Stimulated activated CD8-positive, alpha-beta memory T cell treated with anti-CD3 and anti-CD28 coated beads, Interleukin-15, amount 100 ng/mL, for 48 hours (primary cell): Measurements from ENCODE around the gene ZNF423.

Experiments
- DNase-seq, 2 donors: peaks; one replicate each; pipeline ENCODE4 v3.0.0-alpha.2; 2020; ENCODE audit warnings: low read depth in 2 of 2

Gene ZNF423

GRCh38 chr16:49558451-49558850, 297.5 kb downstream of the ZNF423 start:
- DNase-seq = no peak

DNA sequence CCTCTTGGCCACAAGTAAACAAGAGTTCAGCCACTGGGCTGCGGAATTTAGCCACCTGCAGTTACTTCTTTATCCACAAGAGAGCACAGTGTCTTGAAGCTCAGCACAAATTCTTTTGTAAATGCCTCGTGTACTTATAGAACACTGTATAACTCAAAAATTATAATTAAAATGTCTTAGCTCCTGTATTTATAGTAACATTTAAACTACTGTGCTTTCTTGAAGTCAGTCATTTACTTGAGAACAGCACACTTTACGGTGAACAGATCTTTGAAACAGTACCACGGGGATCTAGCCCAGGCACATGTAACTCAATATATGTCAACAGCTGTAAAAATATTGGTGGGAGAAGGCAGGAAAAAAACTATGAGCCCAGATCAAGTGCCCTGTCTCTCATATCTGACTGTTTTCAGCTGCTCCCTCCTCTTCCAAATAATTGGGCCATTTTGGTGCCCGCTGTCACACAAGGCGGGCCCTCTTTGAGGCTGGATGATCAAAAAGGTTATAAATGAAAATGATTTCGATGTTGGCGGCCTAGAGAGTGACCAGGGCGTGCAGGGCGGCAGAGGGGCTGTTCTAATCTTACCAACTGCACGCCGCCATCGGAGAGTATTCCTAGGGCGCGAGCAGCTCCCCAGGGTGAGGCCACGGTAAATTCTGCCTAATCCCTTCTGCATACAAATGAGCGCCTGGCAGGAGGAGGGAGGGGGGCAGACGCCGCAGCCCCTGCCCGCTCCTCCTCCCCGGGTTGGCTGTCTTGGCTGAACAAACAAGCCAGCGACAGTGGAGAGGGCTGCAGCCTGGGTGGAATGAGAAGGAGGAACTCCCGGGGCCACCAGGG, 299.1 kb downstream of the ZNF423 start:
- no peak for DNase-seq

DNA sequence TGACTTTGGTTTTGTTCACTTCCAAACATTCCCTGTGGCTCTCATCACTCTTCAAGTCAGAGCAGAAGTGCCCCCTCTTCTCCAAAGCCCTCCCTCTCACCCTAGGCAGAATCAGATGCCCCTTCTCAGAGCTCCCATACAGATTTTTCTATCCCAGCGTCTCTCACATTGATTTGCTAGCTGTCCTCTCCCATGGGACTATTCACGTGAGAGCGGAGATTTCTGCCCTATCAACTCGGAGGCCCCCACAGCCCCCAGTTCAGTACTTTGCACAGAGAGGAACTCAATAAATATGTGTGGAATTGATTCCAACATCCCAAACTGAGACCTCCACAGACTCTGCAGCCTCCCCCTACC, 299.7 kb downstream of the ZNF423 start:
- DNase-seq = no peak

GRCh38 chr16:49554681-49555080, 301.2 kb downstream of the ZNF423 start:
- DNase-seq = no peak

DNA sequence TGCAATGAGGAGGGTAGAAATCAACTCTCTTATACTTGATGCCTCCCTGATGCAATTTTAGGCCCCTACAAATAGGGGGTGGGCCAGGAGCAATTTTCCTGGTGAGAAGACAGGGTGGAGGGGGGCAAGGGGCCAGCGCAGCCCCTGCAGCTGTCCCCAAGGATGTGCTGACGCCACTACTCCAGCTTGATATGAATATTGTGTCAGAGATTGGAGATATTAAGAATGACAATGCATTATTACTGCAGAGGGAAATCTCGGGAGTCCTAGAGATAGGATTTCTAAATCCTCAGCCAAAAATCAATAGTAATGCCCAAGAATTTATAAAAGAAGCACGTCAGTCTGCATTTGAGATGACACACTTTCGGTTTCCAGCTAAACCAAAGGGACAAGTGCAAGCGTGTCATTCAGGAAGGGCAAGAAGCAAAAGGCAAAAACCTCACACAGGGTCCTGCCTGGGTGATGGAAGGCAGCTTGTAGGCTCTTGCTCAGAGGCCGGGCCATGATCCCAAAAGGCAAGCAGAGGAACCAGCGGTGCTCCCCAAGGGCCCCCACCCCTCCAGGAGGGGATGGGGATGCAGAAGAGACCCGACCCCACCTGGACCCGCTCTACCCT, 303.5 kb downstream of the ZNF423 start:
- no peak for DNase-seq

DNA sequence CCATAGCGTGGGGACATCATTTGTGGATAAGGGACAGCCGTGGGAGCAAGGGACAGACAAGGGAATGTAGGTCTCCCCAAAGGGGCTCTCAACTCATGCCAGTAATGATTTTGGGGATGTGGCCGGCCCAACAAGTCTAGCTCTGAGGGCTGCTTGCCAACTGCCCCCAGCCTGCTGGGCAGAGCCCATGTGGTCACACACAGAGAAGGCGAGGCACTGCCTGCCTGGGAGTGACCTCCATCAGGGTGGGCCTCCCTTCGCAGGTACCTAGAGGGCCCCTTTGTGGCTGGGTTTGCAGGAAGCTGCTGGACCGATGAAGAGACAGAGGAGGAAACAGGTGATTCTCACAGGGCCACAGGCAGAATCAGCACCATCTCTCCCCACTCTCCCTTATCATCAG, 305.2 kb downstream of the ZNF423 start:
- no peak for DNase-seq

GRCh38 chr16:49550140-49550539, 305.8 kb downstream of the ZNF423 start:
- no peak for DNase-seq

DNA sequence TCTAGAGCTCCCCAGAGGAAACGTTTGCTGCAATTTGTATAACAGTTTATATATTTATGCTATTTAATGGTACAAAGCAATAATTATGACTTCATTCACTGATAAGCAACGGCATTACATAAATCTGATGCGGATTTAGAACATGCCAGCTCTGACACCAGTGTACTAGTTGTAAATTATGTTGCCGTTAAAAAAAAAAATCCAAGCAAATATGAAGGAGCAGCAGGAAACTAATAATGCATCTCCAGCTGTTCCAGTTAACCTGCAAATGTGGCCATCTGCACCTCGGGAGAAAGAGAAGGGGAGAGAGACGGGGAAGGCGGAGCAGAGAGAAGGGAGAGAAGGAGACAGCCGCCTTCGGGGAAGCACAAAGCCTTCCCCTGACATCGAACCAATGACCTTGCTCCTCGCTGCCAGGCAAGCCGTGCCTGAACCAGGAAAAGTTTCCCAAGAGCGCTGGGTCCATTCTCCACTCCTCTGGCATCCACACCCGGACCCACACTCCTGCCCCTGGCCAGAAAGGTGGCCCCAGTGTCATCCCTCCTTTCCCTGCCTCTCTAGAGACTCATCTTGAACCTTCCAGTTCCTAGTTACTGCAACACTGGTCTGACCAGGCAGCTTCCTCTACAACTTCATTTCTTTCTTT, 307.5 kb downstream of the ZNF423 start:
- DNase-seq = no peak

DNA sequence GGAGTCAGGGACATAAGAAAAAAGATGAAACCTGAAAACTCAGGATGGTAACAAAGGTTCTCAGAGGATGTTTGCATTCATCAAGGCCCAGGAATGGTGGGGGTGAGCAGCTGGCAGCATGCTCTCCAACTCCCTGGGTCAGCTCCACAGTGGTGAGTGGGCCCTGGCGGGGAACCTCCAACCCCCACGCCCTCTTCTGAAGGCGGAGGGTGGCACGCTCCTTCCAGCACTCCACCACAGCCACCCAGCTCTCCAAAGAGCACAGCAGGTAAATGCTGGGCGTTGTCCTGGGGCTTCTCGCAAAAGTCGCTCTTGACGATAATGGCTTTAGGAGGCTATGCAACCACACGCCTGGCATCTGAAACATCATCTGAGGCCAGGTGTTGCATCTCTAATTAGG, 308.5 kb downstream of the ZNF423 start:
- no peak for DNase-seq

DNA sequence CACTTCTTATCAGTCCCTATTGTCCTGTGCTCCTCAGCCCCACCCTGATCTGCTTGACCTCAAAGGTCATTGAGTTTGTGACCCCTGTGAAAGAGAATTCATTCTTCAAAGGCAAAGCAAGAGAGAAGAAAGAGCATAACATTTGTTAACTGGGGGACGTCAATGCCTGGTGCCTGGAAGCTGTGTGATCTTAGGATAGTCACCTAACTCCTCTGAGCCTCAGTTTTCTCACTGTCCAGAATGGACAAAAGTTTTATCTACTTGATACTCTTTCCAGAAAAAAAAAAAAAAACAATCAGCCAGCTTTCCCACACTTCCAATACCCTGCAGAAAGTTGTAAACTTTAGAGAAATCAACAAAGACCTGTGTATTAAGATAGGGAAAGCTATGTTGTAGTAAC, 309.2 kb downstream of the ZNF423 start:
- no peak for DNase-seq

GRCh38 chr16:49545741-49546448, 310.0 kb downstream of the ZNF423 start:
- no peak for DNase-seq

GRCh38 chr16:49545243-49545642, 310.7 kb downstream of the ZNF423 start:
- DNase-seq = no peak

DNA sequence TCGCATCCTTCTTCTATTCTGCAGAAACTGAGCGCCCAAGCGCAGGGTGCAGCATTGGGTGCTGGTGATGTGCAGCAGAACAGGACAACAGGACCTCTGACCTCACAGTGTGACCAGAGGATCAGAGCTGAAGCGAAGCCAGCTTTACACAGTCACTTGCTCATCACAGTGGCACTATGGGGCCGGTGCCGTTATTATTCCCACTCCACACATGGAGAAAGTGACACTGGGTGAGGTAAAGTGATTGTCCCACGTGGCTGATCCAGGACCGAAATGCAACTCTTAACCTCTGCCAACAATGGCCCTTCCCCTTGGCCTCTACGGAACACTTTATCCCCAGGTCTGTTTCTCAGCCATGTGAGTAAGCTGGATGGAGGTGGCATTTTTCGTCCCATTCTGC, 311.1 kb downstream of the ZNF423 start:
- no peak for DNase-seq

GRCh38 chr16:49543631-49543946, 312.3 kb downstream of the ZNF423 start:
- DNase-seq = no peak

GRCh38 chr16:49542946-49543630, 312.8 kb downstream of the ZNF423 start:
- DNase-seq = no peak

- DNase-seq = no peak
Observed at GRCh38 chr16:49542391-49542891, 313.5 kb downstream of the ZNF423 start.

GRCh38 chr16:49540836-49541235, 315.1 kb downstream of the ZNF423 start:
- no peak for DNase-seq

- no peak for DNase-seq
Observed at GRCh38 chr16:49539758-49540157, 316.2 kb downstream of the ZNF423 start.

DNA sequence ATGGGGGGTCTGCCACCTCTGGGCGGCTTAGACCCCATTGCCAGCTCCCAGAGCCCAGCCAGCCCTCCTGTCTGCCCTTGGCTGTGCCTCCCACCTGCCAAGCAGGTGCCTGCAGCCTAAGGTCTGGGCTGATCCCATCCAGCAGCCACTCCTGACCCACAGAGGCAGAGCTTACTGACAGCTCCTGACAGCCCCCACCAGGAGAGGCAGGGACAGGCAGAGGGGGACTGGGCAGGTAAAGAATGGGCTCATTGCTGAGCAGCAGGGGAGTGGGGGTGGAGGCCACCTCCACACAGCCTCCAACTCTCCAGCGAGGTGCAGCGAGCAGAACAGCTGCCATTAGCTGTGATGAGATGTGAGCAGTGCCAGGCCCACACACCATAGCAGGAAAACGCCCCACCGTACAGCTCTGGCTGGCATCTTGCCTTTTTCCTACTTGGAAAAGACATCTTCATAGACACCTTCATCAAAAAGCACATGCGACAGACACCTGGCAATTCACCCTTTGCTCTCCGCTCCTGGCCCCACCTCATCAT, 317.9 kb downstream of the ZNF423 start:
- no peak for DNase-seq

GRCh38 chr16:49534901-49535610, 320.9 kb downstream of the ZNF423 start:
- DNase-seq = no peak

DNA sequence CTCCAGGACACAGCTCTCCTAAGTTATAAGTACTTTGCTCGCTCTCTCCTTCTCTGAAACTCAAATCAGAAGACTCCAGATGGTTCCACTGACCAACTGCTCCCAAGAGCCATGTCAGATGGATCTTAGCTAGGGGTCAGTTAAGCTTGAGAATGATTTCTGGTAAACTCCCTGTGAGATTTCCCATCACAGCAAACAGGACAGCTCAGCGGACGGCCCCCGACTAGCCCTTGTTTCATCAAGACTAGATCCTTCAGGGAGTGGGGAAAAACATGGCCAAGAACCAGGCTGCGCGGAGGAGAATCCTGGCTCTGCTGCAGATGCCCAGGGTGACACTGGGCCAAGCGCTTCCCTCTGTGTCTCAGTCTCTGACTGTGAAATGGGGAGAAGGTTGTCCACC, 322.5 kb downstream of the ZNF423 start:
- no peak for DNase-seq
